ENCODE results near the gene DGCR8.

DNA sequence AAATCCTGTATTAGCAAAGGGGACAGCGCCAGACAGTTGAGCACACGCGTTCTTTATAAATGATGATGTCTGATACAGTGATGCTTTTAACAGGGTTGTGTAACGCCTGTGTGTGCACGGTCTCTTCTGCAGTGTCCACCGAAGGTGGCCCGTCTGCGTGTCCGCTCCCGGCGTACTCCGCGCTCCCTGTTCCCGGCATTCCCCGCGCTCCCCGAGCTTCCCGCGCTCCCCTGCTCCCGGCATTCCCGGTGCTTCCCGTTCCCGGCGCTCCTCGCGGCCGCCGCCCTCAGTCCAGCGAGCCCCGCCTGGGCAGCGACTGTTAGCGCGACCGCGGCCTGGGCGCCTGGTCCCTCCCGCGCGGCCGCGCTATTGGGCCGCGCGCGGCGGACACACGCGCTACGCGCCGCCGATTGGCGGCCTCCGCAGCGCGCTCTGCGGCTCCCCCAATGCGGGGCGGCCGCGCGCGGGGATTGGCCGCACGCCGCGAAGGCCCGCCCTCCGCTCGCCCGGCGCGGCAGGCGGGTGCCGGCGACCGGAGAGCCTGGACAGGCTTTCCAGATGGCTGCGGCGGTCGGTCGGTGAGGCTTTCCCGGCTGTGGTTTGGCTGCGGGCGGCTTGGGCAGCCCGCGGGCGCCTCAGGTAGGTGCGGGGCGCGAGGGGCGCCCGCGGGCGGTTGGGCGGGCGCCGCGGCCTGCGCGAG is at the start of gene DGCR8:
- TF ChIP-seq, protein P1, sequence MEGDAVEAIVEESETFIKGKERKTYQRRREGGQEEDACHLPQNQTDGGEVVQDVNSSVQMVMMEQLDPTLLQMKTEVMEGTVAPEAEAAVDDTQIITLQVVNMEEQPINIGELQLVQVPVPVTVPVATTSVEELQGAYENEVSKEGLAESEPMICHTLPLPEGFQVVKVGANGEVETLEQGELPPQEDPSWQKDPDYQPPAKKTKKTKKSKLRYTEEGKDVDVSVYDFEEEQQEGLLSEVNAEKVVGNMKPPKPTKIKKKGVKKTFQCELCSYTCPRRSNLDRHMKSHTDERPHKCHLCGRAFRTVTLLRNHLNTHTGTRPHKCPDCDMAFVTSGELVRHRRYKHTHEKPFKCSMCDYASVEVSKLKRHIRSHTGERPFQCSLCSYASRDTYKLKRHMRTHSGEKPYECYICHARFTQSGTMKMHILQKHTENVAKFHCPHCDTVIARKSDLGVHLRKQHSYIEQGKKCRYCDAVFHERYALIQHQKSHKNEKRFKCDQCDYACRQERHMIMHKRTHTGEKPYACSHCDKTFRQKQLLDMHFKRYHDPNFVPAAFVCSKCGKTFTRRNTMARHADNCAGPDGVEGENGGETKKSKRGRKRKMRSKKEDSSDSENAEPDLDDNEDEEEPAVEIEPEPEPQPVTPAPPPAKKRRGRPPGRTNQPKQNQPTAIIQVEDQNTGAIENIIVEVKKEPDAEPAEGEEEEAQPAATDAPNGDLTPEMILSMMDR (IDR thresholded peaks at IDR 0.05; ENCODE audit: borderline replicate concordance, extremely low read depth, low read length, poor library complexity, severe bottlenecking) = no peak
- no peak for TF ChIP-seq EZH2 (IDR thresholded peaks at IDR 0.05; ENCODE audit: borderline replicate concordance, low read depth, low read length, severe bottlenecking)
